Posterior vena cava (tissue), 2 donors: ENCODE results near the gene ZNF862. TPM values are rescaled to one million over a fixed set of nuclear protein-coding genes. Genes with fewer than 3 reads are reported as not detected.

Experiments
- DNase-seq: peaks from one replicate; pipeline ENCODE4 v3.0.0-alpha.2; 2020; ENCODE audit warnings: low spot score
- intact Hi-C, 2 donors: fragments of 100-400 bp; cut with DNase I; formaldehyde crosslinking; loops; one replicate each; pipeline versions ENCODE4 v1.14.1 to v1.14.2; 2022 to 2023
- long read RNA-seq, 2 donors: library from polyadenylated mRNA; unstranded; transcript quantifications; one replicate each; pipeline ENCODE4 v2.0.0, GENCODE V29; 2020 to 2021
- total RNA-seq, 2 donors: library from RNA; stranded (reverse); fragmentation: NEBNext Ultra II Directional; extraction: Animal tissue kit (Norgen Biotek cat#: 25700); gene quantifications; one replicate each; pipeline ENCODE4 v1.2.1, GENCODE V29; 2021
- donor health status: DM: yes; HTN: yes; CAD: no.
- donor health status: DM: yes; HTN: yes; CAD: no.

ZNF862 gene
- 10 to 100 TPM; 12.6 to 14.2 TPM for total RNA-seq
- long read RNA-seq, donor 1, partial matches to known transcripts = 1 of 8 reads
- long read RNA-seq, donor 1, other reads (novel, unspliced or antisense) = 7 of 8 reads
- long read RNA-seq, donor 2, partial matches to known transcripts = 0 of 2 reads
- long read RNA-seq, donor 2, other reads (novel, unspliced or antisense) = 0 of 2 reads

DNA sequence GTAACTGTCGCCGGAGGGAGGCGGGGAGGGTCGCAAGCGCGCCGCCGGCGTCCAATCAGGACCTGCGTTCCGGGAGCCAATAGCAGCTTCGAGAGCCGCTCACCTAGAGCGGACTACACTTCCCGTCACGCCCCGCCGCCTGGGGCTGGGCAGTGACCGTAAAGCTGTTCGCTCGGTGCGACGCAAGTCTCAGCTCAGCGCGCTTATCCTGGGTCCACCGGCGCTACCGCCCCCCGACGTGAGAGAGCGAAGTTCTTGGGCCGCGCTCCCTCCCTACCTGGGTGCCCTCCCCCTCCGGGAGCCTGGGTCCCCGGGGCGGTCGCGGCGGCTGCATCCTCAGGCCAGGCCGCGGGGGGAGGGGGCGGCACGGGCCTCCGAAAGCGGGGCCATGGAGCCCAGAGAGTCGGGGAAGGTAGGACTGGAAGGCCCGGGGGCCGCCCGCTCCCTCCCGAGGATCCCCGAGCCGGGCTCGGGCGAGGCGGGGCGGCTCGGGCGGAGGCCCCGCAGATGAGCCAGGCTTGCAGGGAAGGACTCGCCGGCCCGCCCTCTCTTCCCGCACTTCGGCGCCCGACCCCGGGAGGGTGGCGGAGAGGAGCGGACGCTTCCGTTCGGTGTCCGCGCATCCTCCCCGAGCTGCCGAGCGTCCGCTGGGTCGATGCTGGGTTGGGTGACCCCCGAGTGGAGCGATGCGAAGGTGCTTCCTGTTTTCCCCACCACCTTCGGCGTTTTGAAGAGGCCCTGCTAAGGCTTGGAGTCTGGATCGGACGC, at the start of gene ZNF862:
ZNF862 (plus strand) TSS at position 152 of the 768 bp plus-strand sequence; CDS start at position 389, 237 bp downstream.
- intact Hi-C loops = no loop called here
- peak; percentile 99 for DNase-seq

- DNase-seq = no peak
- intact Hi-C loops = no loop called here
Measured at GRCh38 chr7:149789101-149789500, 49.1 kb upstream of the ZNF862 start.

GRCh38 chr7:149790146-149790548, 48.0 kb upstream of the ZNF862 start:
- intact Hi-C loops = no loop called here
- no peak for DNase-seq

DNA sequence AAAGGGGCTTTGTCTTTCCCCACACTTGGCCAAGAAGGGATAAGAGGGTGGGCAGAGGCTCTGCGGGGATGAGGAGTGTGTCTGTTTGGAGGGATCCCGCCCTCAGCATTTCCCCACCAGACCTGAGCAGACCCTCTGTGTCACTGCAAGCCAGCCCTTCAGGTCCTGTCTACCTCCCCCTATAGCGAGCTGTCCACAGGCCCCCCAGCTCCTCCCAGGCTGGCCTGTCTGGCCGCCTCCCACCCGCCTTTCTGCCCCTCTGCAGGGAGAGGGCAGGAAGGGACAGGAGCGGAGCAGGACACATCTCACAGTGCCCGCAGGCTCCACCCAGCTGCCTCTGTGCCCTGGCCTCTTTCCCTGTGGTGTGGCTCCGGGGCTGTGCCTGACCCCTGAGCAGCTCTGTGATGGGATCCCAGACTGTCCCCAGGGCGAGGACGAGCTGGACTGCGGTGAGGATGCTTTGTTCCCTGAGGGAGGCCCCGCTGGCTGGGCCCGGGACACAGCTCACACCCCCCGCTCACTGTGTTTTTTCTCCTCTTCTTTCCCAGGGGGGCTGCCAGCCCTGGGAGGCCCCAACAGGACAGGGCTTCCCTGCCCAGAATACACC, 47.3 kb upstream of the ZNF862 start:
- DNase-seq = no peak
- intact Hi-C loops = no loop called here

DNA sequence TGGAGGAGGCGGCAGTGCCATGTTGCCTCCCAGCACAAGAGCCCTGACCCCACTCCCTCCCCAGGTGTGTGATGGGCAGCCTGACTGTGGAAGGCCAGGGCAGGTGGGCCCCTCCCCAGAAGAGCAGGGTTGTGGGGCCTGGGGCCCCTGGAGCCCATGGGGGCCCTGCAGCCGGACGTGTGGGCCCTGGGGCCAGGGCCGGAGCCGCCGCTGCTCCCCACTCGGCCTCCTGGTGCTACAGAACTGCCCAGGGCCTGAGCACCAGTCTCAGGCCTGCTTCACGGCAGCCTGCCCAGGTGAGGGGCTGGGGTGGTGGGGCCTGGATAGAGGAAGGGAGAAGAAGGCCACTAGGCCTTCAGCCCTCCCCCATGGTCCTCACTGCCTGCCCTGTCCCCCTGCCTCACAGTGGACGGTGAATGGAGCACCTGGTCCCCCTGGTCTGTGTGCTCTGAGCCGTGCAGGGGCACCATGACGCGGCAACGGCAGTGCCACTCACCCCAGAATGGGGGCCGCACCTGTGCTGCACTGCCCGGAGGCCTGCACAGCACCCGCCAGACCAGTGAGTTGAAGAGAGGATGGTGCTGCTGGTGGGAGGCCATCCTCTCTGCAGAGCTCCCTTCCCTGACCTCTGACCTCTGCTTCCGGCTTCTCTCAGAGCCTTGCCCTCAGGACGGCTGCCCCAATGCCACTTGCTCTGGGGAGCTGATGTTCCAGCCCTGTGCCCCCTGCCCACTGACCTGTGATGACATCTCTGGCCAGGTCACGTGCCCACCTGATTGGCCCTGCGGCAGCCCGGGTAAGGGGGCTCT, 46.6 kb upstream of the ZNF862 start:
- intact Hi-C loops = no loop called here

DNA sequence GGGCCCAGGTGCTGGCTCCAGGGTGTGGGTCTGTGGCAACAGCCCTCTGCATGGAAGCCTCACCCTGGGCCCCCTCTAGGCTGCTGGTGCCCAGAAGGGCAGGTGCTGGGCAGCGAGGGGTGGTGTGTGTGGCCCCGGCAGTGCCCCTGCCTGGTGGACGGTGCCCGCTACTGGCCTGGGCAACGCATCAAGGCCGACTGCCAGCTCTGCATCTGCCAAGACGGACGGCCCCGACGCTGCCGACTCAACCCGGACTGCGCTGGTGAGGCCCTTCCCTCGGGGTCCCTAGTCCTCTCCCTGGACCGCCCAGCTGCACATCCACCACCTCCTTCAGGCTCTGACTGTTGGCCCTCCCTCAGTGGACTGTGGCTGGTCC, 46.0 kb upstream of the ZNF862 start:
- intact Hi-C loops = no loop called here
- DNase-seq = no peak

More for the DNA sequence above, 46.6 kb upstream of the ZNF862 start:
- no peak for DNase-seq

- intact Hi-C loops = no loop called here
- no peak for DNase-seq
Measured at GRCh38 chr7:149793261-149793660, 44.9 kb upstream of the ZNF862 start.

DNA sequence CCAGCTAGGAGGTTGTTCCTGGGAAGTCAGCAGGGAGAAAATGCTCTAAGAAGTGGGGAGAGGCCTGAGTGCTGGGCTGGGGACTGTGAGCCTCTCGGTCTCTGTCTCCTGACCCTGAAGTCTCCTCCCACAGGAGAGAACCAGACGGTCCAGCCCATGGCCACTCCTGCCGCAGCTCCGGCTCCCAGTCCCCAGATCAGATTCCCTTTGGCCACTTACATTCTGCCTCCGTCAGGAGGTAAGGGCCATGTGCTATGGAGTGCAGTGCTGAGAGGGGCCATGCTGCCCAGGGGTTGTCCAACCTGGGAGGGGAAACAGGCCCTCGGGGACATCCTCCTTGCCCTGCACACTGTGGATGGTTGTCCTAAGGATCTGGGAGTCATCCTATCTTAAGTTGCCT, 43.5 kb upstream of the ZNF862 start:
- intact Hi-C loops = no loop called here

DNA sequence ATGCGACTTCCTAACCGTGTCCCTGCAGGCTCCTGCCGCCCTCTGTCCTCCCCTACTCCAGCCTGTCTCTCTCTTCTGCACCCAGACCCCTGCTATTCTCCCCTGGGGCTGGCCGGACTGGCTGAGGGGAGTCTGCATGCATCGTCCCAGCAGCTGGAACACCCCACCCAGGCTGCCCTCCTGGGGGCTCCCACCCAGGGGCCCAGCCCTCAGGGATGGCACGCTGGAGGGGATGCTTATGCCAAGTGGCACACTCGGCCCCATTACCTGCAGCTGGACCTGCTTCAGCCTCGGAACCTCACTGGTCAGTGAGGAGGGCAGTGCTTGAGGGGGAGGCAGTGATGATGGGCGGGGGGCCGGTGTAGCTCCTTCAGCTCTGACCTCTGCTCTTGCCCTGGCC, 43.0 kb upstream of the ZNF862 start:
- no peak for DNase-seq
- intact Hi-C loops = no loop called here

More for the DNA sequence above, 43.5 kb upstream of the ZNF862 start:
- DNase-seq = no peak

GRCh38 chr7:149796287-149796860, 41.8 kb upstream of the ZNF862 start:
- no peak for DNase-seq
- intact Hi-C loops = no loop called here

DNA sequence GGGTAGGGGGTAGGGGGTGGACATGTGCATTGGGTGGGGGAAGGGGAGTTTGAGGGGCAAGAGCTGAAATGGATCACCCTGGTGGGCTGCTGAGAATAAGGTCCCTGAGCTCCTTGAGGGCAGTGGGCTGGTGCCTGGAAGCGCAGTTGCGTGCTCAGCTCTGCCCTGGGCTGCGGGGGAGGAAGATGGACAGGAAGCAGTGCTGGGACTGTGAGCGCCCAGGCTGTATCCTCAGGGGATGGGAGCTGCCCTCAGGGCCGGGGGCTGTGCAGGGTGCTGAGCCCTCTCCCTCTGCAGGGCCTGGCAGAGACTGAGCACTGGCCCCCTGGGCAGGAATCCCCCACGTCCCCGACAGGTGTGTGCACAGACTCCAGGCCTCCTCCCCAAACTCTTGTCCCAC, 40.4 kb upstream of the ZNF862 start:
- DNase-seq = no peak
- intact Hi-C loops = no loop called here

DNA sequence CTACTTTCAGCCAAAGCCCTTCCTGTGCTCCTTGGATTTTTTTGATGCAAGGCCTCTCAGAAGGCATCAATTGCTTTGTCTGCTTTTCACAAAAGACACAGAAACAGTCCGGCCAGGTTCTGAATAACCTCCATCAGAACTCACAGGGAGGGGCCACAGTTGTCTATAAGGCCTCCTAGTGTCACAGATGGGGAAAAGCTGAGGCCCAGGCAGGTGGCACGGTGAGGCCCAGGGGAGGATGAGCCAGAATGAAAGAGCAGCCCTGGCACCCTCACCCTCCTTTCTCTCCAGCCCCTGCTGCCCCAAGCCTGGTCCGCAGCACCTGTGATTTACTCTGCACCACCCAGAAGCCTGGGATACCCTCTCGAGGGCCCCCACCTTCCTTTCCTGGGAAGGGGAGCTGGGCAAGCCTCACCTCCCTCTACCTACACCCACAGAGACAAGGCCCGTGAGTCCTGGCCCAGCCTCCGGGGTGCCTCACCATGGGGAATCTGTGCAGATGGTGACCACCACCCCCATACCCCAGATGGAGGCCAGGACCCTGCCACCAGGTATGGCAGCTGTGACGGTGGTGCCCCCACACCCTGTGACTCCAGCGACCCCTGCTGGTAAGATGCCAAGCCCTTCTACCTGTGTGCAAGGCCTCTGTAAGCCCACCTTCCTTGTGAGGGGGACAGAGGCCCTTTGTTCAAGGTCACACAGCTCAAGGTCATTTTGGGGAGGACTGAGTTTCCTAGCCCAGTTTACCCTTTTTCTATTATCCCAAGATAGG, 38.6 kb upstream of the ZNF862 start:
- DNase-seq = no peak
- intact Hi-C loops = no loop called here

GRCh38 chr7:149800169-149800555, 38.0 kb upstream of the ZNF862 start:
- intact Hi-C loops = no loop called here
- DNase-seq = no peak

DNA sequence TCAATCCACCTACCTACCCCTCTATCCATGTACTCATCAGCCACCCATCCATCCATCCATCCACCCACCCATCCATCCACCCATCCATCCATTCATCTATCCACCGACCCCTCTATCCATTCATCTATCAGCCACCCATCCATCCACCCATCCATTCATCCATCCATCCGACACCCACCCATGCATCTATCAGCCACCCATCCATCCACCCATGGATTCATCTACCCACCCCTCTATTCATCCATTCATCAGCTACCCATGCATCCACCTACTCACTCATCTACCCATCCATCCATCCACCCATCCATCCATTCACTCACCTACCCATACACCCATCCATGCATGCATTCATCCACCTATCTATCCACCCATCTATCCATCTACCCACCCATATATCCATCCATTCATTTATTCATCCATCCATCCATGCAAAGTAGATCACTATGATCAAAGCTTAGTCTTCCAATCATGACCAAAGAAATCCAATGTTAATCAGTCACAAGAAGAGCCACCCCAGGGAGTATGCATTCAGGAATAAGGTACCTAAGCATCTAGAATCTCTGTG, 37.1 kb upstream of the ZNF862 start:
- intact Hi-C loops = no loop called here

DNA sequence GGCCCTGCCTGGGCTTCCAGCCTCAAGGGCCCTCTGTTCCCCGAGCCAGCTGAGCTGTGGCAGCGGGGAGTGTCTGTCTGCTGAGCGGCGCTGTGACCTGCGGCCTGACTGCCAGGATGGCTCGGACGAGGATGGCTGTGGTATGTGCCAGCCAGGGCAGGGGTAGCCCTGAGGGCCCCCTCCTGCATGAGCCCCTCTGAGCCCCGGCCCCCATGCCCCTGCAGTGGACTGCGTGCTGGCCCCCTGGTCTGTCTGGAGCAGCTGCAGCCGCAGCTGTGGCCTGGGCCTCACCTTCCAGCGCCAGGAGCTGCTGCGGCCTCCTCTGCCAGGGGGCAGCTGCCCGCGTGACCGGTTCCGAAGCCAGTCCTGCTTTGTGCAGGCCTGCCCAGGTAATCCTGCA, 36.4 kb upstream of the ZNF862 start:
- DNase-seq = no peak
- intact Hi-C loops = no loop called here

More for the DNA sequence above, 37.1 kb upstream of the ZNF862 start:
- no peak for DNase-seq

GRCh38 chr7:149802966-149803365, 35.2 kb upstream of the ZNF862 start:
- intact Hi-C loops = no loop called here
- no peak for DNase-seq

- DNase-seq = no peak
- intact Hi-C loops = no loop called here
Measured at GRCh38 chr7:149803551-149804074, 34.6 kb upstream of the ZNF862 start.

DNA sequence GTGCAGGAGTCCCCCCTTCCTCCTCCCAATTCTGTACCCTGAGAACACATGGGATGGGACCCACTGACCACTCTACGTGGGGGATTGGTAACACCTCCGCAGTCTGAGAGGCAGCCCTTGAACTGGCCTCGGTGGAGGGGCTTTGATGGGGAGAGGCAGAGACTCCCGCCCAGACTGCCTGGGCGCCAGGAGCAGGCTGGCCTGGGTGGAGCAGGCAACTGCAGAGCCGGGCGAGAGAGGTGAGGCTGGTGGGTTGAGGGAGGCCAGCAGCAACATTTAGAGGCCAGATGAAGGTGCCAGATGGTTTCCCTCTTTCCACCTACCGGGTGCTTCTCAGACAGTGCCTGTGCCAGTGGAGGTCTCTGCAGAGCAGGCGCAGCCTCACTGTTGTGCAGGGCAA, 34.1 kb upstream of the ZNF862 start:
- intact Hi-C loops = no loop called here
- no peak for DNase-seq
